K562 (cell line): ENCODE results near the gene PDE8A. TPM values are rescaled to one million over a fixed set of nuclear protein-coding genes. Genes with fewer than 3 reads are reported as not detected.
A peak's percentile ranks its signal among the peaks of the same experiment; 100 is the strongest.

Source experiments
- BCOR ChIP-seq: fragments of 450-650 bp; IDR thresholded peaks from 2 replicates; pipeline ENCODE4 v1.6.1; 2016
- ESRRB ChIP-seq: fragments of 250-450 bp; sonication (Bioruptor Pico); IDR thresholded peaks from 2 replicates; pipeline ENCODE4 v1.5.0; 2020; ENCODE audit warnings: mild to moderate bottlenecking, moderate library complexity, borderline replicate concordance
- EZH2 ChIP-seq: IDR thresholded peaks from 2 replicates; pipeline ENCODE4 v1.6.1; 2012; ENCODE audit warnings: low read depth, mild to moderate bottlenecking, inconsistent platforms, low read length, borderline replicate concordance
- FOSL1 ChIP-seq: fragments of 200-800 bp; sonication (Bioruptor generic); conservative IDR thresholded peaks from 2 replicates; pipeline ENCODE4 v1.6.1; 2016; ENCODE audit warnings: missing genetic modification characterization, missing compliant biosample characterization
- HNRNPL ChIP-seq: fragments of 200-400 bp; formaldehyde crosslinking; IDR thresholded peaks from 2 replicates; pipeline ENCODE4 v1.6.1; 2017; ENCODE audit warnings: low read depth, mild to moderate bottlenecking, low read length
- ILF3 ChIP-seq: fragments of 450-650 bp; IDR thresholded peaks from 2 replicates; pipeline ENCODE4 v1.6.1; 2018; ENCODE audit warnings: antibody characterized with exemption, mild to moderate bottlenecking, moderate library complexity, borderline replicate concordance
- MAFG ChIP-seq: fragments of 450-650 bp; conservative IDR thresholded peaks from 2 replicates; pipeline ENCODE4 v1.6.1; 2016; ENCODE audit warnings: missing genetic modification characterization, missing compliant biosample characterization
- MBD2 ChIP-seq: sonication (generic); IDR thresholded peaks from 2 replicates; pipeline ENCODE4 v1.6.1; 2016; ENCODE audit warnings: low read depth, borderline replicate concordance
- MCM5 ChIP-seq: fragments of 450-650 bp; IDR thresholded peaks from 2 replicates; pipeline ENCODE4 v1.6.1; 2016; ENCODE audit warnings: low read depth
- MIER1 ChIP-seq: fragments of 450-650 bp; IDR thresholded peaks from 2 replicates; pipeline ENCODE4 v1.6.1; 2016; ENCODE audit warnings: antibody characterized with exemption, mild to moderate bottlenecking, low read depth
- NCOR1 ChIP-seq: fragments of 450-650 bp; IDR thresholded peaks from 2 replicates; pipeline ENCODE4 v1.6.1; 2016; ENCODE audit warnings: mild to moderate bottlenecking, moderate library complexity
- PYGO2 ChIP-seq: fragments of 450-650 bp; IDR thresholded peaks from 2 replicates; pipeline ENCODE4 v1.6.1; 2016; ENCODE audit warnings: mild to moderate bottlenecking, missing genetic modification characterization, moderate library complexity, missing compliant biosample characterization
- SIN3B ChIP-seq: fragments of 450-650 bp; IDR thresholded peaks from 2 replicates; pipeline ENCODE4 v1.6.1; 2017; ENCODE audit warnings: low read depth, mild to moderate bottlenecking, moderate library complexity
- SMAD4 ChIP-seq: fragments of 250-450 bp; sonication (Bioruptor Pico); conservative IDR thresholded peaks from 2 replicates; pipeline ENCODE4 v1.8.0; 2021; ENCODE audit warnings: inconsistent platforms, mild to moderate bottlenecking, moderate library complexity
- SRSF9 ChIP-seq: fragments of 200-400 bp; formaldehyde crosslinking; IDR thresholded peaks from 2 replicates; pipeline ENCODE4 v1.6.1; 2017; ENCODE audit warnings: low read depth, low read length, borderline replicate concordance
- SUPT5H ChIP-seq: fragments of 450-650 bp; IDR thresholded peaks from 2 replicates; pipeline ENCODE4 v1.6.1; 2016
- TCF3 ChIP-seq: sonication (generic); formaldehyde crosslinking; IDR thresholded peaks from 2 replicates; pipeline ENCODE4 v1.4.0; 2020; ENCODE audit warnings: mild to moderate bottlenecking, missing genetic modification reagents
- TFAM ChIP-seq: fragments of 250-450 bp; sonication (Bioruptor Pico); conservative IDR thresholded peaks from 2 replicates; pipeline ENCODE4 v1.5.0; 2021; ENCODE audit warnings: mild to moderate bottlenecking, moderate library complexity
- TRIM24 ChIP-seq, 2 experiments: fragments of 450-650 bp; IDR thresholded peaks; 2 replicates each; pipeline ENCODE4 v1.6.1; 2016
- ZC3H11A ChIP-seq: IDR thresholded peaks from 2 replicates; pipeline ENCODE4 v1.6.1; 2012; ENCODE audit warnings: low read depth, low read length, improper control_type of control experiment
- ZNF785 ChIP-seq: fragments of 250-450 bp; sonication (Bioruptor Pico); IDR thresholded peaks from 2 replicates; pipeline ENCODE4 v1.4.0; 2020; ENCODE audit warnings: mild to moderate bottlenecking
- polyA plus RNA-seq, 8 experiments: library from polyadenylated mRNA; depleted of rRNA in 4 of 8; stranded (reverse) in 5 of 8; unstranded in 3 of 8; fragments of >200 nt; fragmentation: Nextera tagmentation in 2 of 8; fragmentation: Illumina TruSeq in 1 of 8; extraction: Ambion mirVana in 2 of 8; extraction: Trizol in 1 of 8; gene quantifications; 2 replicates each; pipeline versions ENCODE4 v1.2.1 to v1.2.3, GENCODE V29; 2011 to 2014; ENCODE audit warnings: inconsistent platforms in 1 of 8, missing spikeins in 1 of 8
- total RNA-seq, 7 experiments: library from RNA; depleted of rRNA in 6 of 7; stranded (reverse); fragments of >200 nt in 6 of 7; fragmentation: Illumina TruSeq in 2 of 7; extraction: Trizol in 2 of 7; gene quantifications; 2 replicates each; pipeline versions ENCODE4 v1.2.1 to v1.2.3, GENCODE V29; 2011 to 2021; ENCODE audit warnings: low replicate concordance in 1 of 7
- TF ChIP-seq, protein P1 (sequence below): fragments of 150-350 bp; conservative IDR thresholded peaks from 2 replicates; pipeline ENCODE4 v1.6.1; 2014; ENCODE audit warnings: low read length
- TF ChIP-seq, protein P2 (sequence below): sonication (generic); formaldehyde crosslinking; IDR thresholded peaks from 2 replicates; pipeline ENCODE4 v1.8.1; 2022; ENCODE audit warnings: missing genetic modification reagents
- TF ChIP-seq, protein P3 (sequence below): sonication (generic); formaldehyde crosslinking; IDR thresholded peaks from 2 replicates; pipeline ENCODE4 v1.8.0; 2022; ENCODE audit warnings: mild to moderate bottlenecking, missing genetic modification reagents
- TF ChIP-seq, protein P4 (sequence below), 2 experiments: fragments of 450-650 bp; conservative IDR thresholded peaks; 2 replicates each; pipeline ENCODE4 v1.6.1; 2017; ENCODE audit warnings: mild to moderate bottlenecking in 2 of 2, moderate library complexity in 2 of 2

Gene PDE8A
- total and polyA plus RNA-seq, 9 of the 15 experiments (the other 6 are each of a cell fraction or from before 2014, with no cell fraction given): 5.9 to 40.3 (median 19.8) TPM

DNA sequence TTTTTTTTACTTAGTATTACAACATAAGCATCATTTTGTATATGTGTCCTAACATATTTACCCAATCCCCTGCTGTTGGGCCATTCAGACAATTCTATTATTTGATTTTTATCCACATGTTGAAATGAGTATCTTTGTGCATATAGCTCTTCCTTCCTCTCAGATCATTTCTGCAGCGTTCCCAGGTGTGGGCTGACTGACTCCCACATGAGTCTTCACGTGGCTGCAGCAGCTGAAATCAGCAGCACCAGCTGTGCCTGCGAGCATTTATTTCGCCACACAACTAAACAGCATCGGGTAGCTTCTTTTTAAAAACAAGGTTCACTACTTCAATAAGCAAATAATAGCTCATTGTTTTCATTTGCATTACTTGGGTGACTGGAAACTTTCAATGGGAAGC, 44.5 kb upstream of the PDE8A start (continued):
- TF ChIP-seq MIER1: no peak
- TF ChIP-seq HNRNPL: no peak
- TF ChIP-seq MAFG (tag): no peak
- TF ChIP-seq, protein P1, sequence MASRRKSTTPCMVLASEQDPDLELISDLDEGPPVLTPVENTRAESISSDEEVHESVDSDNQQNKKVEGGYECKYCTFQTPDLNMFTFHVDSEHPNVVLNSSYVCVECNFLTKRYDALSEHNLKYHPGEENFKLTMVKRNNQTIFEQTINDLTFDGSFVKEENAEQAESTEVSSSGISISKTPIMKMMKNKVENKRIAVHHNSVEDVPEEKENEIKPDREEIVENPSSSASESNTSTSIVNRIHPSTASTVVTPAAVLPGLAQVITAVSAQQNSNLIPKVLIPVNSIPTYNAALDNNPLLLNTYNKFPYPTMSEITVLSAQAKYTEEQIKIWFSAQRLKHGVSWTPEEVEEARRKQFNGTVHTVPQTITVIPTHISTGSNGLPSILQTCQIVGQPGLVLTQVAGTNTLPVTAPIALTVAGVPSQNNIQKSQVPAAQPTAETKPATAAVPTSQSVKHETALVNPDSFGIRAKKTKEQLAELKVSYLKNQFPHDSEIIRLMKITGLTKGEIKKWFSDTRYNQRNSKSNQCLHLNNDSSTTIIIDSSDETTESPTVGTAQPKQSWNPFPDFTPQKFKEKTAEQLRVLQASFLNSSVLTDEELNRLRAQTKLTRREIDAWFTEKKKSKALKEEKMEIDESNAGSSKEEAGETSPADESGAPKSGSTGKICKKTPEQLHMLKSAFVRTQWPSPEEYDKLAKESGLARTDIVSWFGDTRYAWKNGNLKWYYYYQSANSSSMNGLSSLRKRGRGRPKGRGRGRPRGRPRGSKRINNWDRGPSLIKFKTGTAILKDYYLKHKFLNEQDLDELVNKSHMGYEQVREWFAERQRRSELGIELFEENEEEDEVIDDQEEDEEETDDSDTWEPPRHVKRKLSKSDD: no peak
- TF ChIP-seq, protein P2, sequence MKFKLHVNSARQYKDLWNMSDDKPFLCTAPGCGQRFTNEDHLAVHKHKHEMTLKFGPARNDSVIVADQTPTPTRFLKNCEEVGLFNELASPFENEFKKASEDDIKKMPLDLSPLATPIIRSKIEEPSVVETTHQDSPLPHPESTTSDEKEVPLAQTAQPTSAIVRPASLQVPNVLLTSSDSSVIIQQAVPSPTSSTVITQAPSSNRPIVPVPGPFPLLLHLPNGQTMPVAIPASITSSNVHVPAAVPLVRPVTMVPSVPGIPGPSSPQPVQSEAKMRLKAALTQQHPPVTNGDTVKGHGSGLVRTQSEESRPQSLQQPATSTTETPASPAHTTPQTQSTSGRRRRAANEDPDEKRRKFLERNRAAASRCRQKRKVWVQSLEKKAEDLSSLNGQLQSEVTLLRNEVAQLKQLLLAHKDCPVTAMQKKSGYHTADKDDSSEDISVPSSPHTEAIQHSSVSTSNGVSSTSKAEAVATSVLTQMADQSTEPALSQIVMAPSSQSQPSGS (CRISPR knock-in tag): no peak
- no peak for TF ChIP-seq ZC3H11A
- no peak for TF ChIP-seq TFAM (CRISPR knock-in tag)
- TF ChIP-seq, protein P3, sequence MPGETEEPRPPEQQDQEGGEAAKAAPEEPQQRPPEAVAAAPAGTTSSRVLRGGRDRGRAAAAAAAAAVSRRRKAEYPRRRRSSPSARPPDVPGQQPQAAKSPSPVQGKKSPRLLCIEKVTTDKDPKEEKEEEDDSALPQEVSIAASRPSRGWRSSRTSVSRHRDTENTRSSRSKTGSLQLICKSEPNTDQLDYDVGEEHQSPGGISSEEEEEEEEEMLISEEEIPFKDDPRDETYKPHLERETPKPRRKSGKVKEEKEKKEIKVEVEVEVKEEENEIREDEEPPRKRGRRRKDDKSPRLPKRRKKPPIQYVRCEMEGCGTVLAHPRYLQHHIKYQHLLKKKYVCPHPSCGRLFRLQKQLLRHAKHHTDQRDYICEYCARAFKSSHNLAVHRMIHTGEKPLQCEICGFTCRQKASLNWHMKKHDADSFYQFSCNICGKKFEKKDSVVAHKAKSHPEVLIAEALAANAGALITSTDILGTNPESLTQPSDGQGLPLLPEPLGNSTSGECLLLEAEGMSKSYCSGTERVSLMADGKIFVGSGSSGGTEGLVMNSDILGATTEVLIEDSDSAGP (CRISPR knock-in tag): no peak
- TF ChIP-seq ZNF785 (CRISPR knock-in tag): no peak
- peak; percentile 17 to 27; a peak in 2 of 4 replicates for TF ChIP-seq TRIM24 (IDR thresholded peaks at IDR 0.05)
- no peak for TF ChIP-seq SUPT5H
- 0 out of 2 replicates have a peak, but pooled peaks have one; percentile 33 for TF ChIP-seq SMAD4 (CRISPR knock-in tag)
- TF ChIP-seq PYGO2 (tag): no peak
- TF ChIP-seq MBD2: no peak
- TF ChIP-seq MCM5: no peak
- no peak for TF ChIP-seq NCOR1
- TF ChIP-seq ILF3: no peak
- no peak for TF ChIP-seq SRSF9
- no peak for TF ChIP-seq SIN3B
- TF ChIP-seq BCOR: no peak
- no peak for TF ChIP-seq FOSL1 (tag)
- TF ChIP-seq TCF3 (CRISPR knock-in tag): peak; percentile 55; the same call in 1 of the 2 replicates
- TF ChIP-seq EZH2: no peak
- TF ChIP-seq, protein P4, sequence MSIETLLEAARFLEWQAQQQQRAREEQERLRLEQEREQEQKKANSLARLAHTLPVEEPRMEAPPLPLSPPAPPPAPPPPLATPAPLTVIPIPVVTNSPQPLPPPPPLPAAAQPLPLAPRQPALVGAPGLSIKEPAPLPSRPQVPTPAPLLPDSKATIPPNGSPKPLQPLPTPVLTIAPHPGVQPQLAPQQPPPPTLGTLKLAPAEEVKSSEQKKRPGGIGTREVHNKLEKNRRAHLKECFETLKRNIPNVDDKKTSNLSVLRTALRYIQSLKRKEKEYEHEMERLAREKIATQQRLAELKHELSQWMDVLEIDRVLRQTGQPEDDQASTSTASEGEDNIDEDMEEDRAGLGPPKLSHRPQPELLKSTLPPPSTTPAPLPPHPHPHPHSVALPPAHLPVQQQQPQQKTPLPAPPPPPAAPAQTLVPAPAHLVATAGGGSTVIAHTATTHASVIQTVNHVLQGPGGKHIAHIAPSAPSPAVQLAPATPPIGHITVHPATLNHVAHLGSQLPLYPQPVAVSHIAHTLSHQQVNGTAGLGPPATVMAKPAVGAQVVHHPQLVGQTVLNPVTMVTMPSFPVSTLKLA (conservative IDR thresholded peaks at IDR 0.05): peak in 1 of 2 experiments; percentile 56; a peak in 2 of 4 replicates
- no peak for TF ChIP-seq ESRRB (CRISPR knock-in tag)
